GM12801 (cell line): Measurements from ENCODE around the gene SLC5A10.

ENCODE experiments used
- CTCF ChIP-seq: IDR thresholded peaks from one replicate; pipeline ENCODE4 v1.5.1; 2011; ENCODE audit warnings: control low read depth; ENCODE audit not compliant: insufficient read length; ENCODE audit errors: extremely low read depth

SLC5A10 gene

GRCh38 chr17:18976201-18976600 is 24.2 kb downstream of the SLC5A10 start:
- TF ChIP-seq CTCF: no peak

DNA sequence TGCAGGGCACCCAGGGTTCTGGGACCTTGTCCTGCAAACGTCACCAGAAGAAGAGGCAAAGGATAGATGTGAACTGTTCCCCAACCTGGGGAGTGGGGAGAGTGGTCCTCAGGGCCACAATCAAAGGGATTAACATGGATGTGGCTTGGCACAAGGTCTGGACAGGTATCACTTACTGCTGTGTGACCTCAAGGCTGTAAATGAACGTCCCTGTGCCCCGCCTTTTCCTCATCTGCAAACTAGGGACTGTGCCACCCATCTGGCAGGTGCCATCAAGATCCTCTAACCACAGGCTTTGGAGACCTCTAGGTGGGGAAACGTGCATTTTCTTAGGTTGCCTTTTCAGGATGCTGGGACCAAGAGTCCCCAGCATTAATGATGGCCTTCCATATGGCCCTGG is 25.1 kb downstream of the SLC5A10 start:
- no peak for TF ChIP-seq CTCF

- TF ChIP-seq CTCF: no peak
These were observed 25.7 kb downstream of the SLC5A10 start for GRCh38 chr17:18977646-18978045.

DNA sequence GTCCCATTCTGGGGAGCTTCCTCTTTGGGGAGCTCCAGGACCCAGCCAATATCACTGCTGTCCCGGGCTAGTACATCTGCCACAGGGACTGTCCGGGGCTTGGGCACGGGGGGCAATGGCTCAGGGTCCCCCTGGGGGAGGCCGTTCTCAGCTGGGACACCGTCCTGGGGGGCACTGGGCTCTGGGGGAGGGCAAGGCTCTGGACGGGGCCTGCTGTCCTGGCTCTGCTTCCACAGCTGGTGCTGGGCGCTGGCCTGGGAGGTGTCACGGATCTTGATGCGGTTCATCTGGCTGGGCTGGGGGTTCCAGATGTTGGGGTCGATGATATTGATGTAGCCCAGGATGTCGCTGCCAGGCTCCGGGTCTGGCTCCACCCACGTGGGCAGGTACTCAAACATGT is 26.1 kb downstream of the SLC5A10 start:
- no peak for TF ChIP-seq CTCF

GRCh38 chr17:18978655-18979054 is 26.7 kb downstream of the SLC5A10 start:
- no peak for TF ChIP-seq CTCF

- TF ChIP-seq CTCF: no peak
These were observed 28.8 kb downstream of the SLC5A10 start for GRCh38 chr17:18980682-18981334.

GRCh38 chr17:18981335-18981641 is 29.3 kb downstream of the SLC5A10 start:
- no peak for TF ChIP-seq CTCF
